CD14-positive monocyte (primary cell): ENCODE results near the gene UBXN11. TPM values are rescaled to one million over a fixed set of nuclear protein-coding genes. Genes with fewer than 3 reads are reported as not detected.

Source experiments
- DNase-seq, 3 donors: peaks; one replicate each; pipeline ENCODE4 v3.0.0-alpha.2; 2011 to 2022
- H2AFZ ChIP-seq: 2 replicates; pipeline ENCODE4 v1.6.0; 2012; ENCODE audit warnings: mild to moderate bottlenecking, low read depth, low read length, inconsistent platforms; ENCODE audit not compliant: insufficient read depth, poor library complexity, severe bottlenecking
- H3K27ac ChIP-seq, 2 donors: 1 replicate in 1 of 2; 2 replicates in 1 of 2; pipeline ENCODE4 v1.5.1; 2012 to 2013; ENCODE audit warnings: low read length in 2 of 2, control low read depth in 1 of 2, inconsistent platforms in 1 of 2, low read depth in 1 of 2, mild to moderate bottlenecking in 1 of 2
- H3K27me3 ChIP-seq, 2 donors: one replicate each; pipeline versions ENCODE4 v1.6.0 to v1.6.1; 2011 to 2013; ENCODE audit warnings: low read length in 2 of 2; ENCODE audit not compliant: control insufficient read depth in 2 of 2, insufficient read depth in 2 of 2
- H3K36me3 ChIP-seq, 2 donors: replicated peaks in 1 of 2; 1 replicate in 1 of 2; 2 replicates in 1 of 2; pipeline versions ENCODE4 v1.5.1 to v1.6.1; 2012 to 2013; ENCODE audit warnings: low read length in 2 of 2, control low read depth in 1 of 2, inconsistent platforms in 1 of 2, mild to moderate bottlenecking in 1 of 2; ENCODE audit not compliant: insufficient read depth in 2 of 2, control insufficient read depth in 1 of 2
- H3K4me1 ChIP-seq, 2 donors: 1 replicate in 1 of 2; 2 replicates in 1 of 2; pipeline versions ENCODE4 v1.5.1 to v1.6.1; 2012 to 2013; ENCODE audit warnings: low read length in 2 of 2, control low read depth in 1 of 2, inconsistent platforms in 1 of 2, mild to moderate bottlenecking in 1 of 2, moderate library complexity in 1 of 2; ENCODE audit not compliant: insufficient read depth in 2 of 2, control insufficient read depth in 1 of 2
- H3K4me2 ChIP-seq: replicated peaks from 2 replicates; pipeline ENCODE3; 2012; ENCODE audit warnings: low read length, moderate library complexity, mild to moderate bottlenecking; ENCODE audit not compliant: poor library complexity, severe bottlenecking; ENCODE audit errors: extremely low read depth
- H3K4me3 ChIP-seq, 3 experiments: fragments of 200-600 bp in 1 of 3; sonication (generic) in 1 of 3; replicated peaks in 1 of 3; 1 replicate in 2 of 3; 2 replicates in 1 of 3; pipeline ENCODE4 v1.5.1; 2011 to 2013; ENCODE audit warnings: low read length in 3 of 3, mild to moderate bottlenecking in 3 of 3, control low read depth in 2 of 3, low read depth in 2 of 3, inconsistent platforms in 1 of 3, moderate library complexity in 1 of 3
- H3K79me2 ChIP-seq: 2 replicates; pipeline ENCODE4 v1.6.0; 2012; ENCODE audit warnings: mild to moderate bottlenecking, control low read depth, inconsistent platforms, low read length, moderate library complexity; ENCODE audit not compliant: insufficient read depth
- H3K9ac ChIP-seq: 2 replicates; pipeline ENCODE4 v1.6.0; 2017; ENCODE audit warnings: low read length, mild to moderate bottlenecking; ENCODE audit not compliant: insufficient read depth, poor library complexity, severe bottlenecking
- H3K9me3 ChIP-seq, 2 donors: replicated peaks in 1 of 2; 1 replicate in 1 of 2; 2 replicates in 1 of 2; pipeline versions ENCODE4 v1.5.1 to v1.6.1; 2012 to 2013; ENCODE audit warnings: low read length in 2 of 2, control low read depth in 1 of 2; ENCODE audit not compliant: control insufficient read depth in 1 of 2, insufficient read depth in 1 of 2
- H4K20me1 ChIP-seq: 2 replicates; pipeline ENCODE4 v1.6.0; 2012; ENCODE audit warnings: mild to moderate bottlenecking, low read length, control low read depth, moderate library complexity; ENCODE audit not compliant: insufficient read depth
- H3K27ac Mint-ChIP-seq, 7 donors: one replicate each; pipeline ENCODE4 v1.8.0; 2020; ENCODE audit warnings: mild to moderate bottlenecking in 7 of 7, mixed read lengths in 7 of 7, moderate library complexity in 6 of 7, inconsistent platforms in 2 of 7
- H3K27me3 Mint-ChIP-seq, 3 donors: one replicate each; pipeline ENCODE4 v1.8.0; 2021 to 2022; ENCODE audit warnings: low read depth in 3 of 3, mild to moderate bottlenecking in 3 of 3, mixed read lengths in 3 of 3, moderate library complexity in 3 of 3, inconsistent platforms in 1 of 3
- H3K36me3 Mint-ChIP-seq, 2 donors: one replicate each; pipeline ENCODE4 v1.8.0; 2020; ENCODE audit warnings: mixed read lengths in 2 of 2, inconsistent platforms in 1 of 2, mild to moderate bottlenecking in 1 of 2
- H3K4me1 Mint-ChIP-seq: one replicate; pipeline ENCODE4 v1.8.0; 2020; ENCODE audit warnings: mild to moderate bottlenecking, mixed read lengths
- H3K4me3 Mint-ChIP-seq, 2 donors: one replicate each; pipeline ENCODE4 v1.8.0; 2020; ENCODE audit warnings: mild to moderate bottlenecking in 2 of 2, mixed read lengths in 2 of 2, moderate library complexity in 1 of 2
- H3K9me3 Mint-ChIP-seq, 7 donors: one replicate each; pipeline ENCODE4 v1.8.0; 2020 to 2022; ENCODE audit warnings: mixed read lengths in 7 of 7, mild to moderate bottlenecking in 6 of 7, moderate library complexity in 6 of 7, inconsistent platforms in 2 of 7
- CTCF ChIP-seq: fragments of 200-600 bp; IDR thresholded peaks from one replicate; pipeline ENCODE4 v1.8.0; 2022; ENCODE audit warnings: antibody characterized with exemption, mild to moderate bottlenecking
- WGBS: methylation state at CpG from one replicate; pipeline ENCODE4 v1.1.5; 2013; ENCODE audit warnings: missing lambda C conversion rate; ENCODE audit not compliant: insufficient coverage; 5-methylcytosine and 5-hydroxymethylcytosine counted together
- intact Hi-C, 2 donors: fragments of 100-400 bp; cut with micrococcal nuclease; formaldehyde crosslinking; loops; one replicate each; pipeline versions ENCODE4 v1.15.0 to v1.15.1; 2023
- polyA plus RNA-seq, 3 donors: library from polyadenylated mRNA; depleted of rRNA in 1 of 3; unstranded in 2 of 3; stranded (reverse) in 1 of 3; fragments of 300-500 nt in 2 of 3; fragments of >200 nt in 1 of 3; fragmentation: Illumina TruSeq in 2 of 3; gene quantifications; 1 replicate in 2 of 3; 2 replicates in 1 of 3; pipeline ENCODE4 v1.2.3, GENCODE V29; 2012 to 2021

The UBXN11 gene
- polyA plus RNA-seq, 3 donors, result 48.0 to 885 (median 52.1) TPM

GRCh38 chr1:26257222-26257621 is 49.2 kb downstream of the UBXN11 start:
- H3K9me3 Mint-ChIP-seq, result no peaks in the 10 kb centered on the region
- peaks cover 28% of the 10 kb centered on the region for H3K4me1 Mint-ChIP-seq
- no peak overlapping the region for H3K4me3 ChIP-seq
- peaks cover 48% of the 10 kb centered on the region for H3K79me2 ChIP-seq
- H3K36me3 Mint-ChIP-seq, result peaks cover 54 to 79% of the 10 kb centered on the region in 2 donors
- TF ChIP-seq CTCF, result no peak
- intact Hi-C loops, result no loop called here
- H3K27ac Mint-ChIP-seq, result peak overlapping the region in 5 of 7 donors; percentile 19 to 76 (median 59)
- no peak overlapping the region for H3K4me2 ChIP-seq
- no peaks in the 10 kb centered on the region for H3K27me3 ChIP-seq
- peaks cover 37 to 63% of the 10 kb centered on the region in 2 donors for H3K36me3 ChIP-seq
- H3K4me1 ChIP-seq, result peaks cover 29 to 31% of the 10 kb centered on the region in 2 donors
- peak overlapping the region in 1 of 2 donors; percentile 90 for H3K27ac ChIP-seq
- no peaks in the 10 kb centered on the region for H3K9me3 ChIP-seq
- H4K20me1 ChIP-seq, result no peaks in the 10 kb centered on the region
- H3K4me3 Mint-ChIP-seq, result no peak overlapping the region
- no peaks in the 10 kb centered on the region for H3K27me3 Mint-ChIP-seq
- WGBS, result 100% methylated on average over 1 of the region's 2 CpGs
- DNase-seq, result no peak
- H2AFZ ChIP-seq, result no peak overlapping the region
- no peak overlapping the region for H3K9ac ChIP-seq

- Histone ChIP-seq H3K36me3 (peaks cover 48 to 78% of the 10 kb centered on the region in 2 donors), H2AFZ (no peak overlapping the region), H3K4me3 (no peak overlapping the region), H3K4me2 (no peak overlapping the region), H3K9ac (no peak overlapping the region), H3K27ac (no peak overlapping the region), H3K4me1 (peaks cover 15% of the 10 kb centered on the region in 2 donors), H4K20me1 (no peaks in the 10 kb centered on the region), H3K79me2 (peaks cover 66% of the 10 kb centered on the region), H3K9me3 (no peaks in the 10 kb centered on the region), H3K27me3 (no peaks in the 10 kb centered on the region)
- H3K27ac Mint-ChIP-seq, result peak overlapping the region in 1 of 7 donors; percentile 47
- no peak for TF ChIP-seq CTCF
- WGBS, result no CpG with 5 or more reads among the region's 3 CpGs
- H3K36me3 Mint-ChIP-seq, result peaks cover 61 to 87% of the 10 kb centered on the region in 2 donors
- no peak overlapping the region for H3K4me3 Mint-ChIP-seq
- intact Hi-C loops, result no loop called here
- H3K9me3 Mint-ChIP-seq, result no peaks in the 10 kb centered on the region
- no peak for DNase-seq
- H3K4me1 Mint-ChIP-seq, result peaks cover 15% of the 10 kb centered on the region
- no peaks in the 10 kb centered on the region for H3K27me3 Mint-ChIP-seq
Observed at GRCh38 chr1:26254404-26254803, 52.0 kb downstream of the UBXN11 start.
